Right kidney (tissue), 1 donor: ENCODE data around the gene ZSWIM4.
A peak's percentile ranks its signal among the peaks of the same experiment; 100 is the strongest.

ENCODE experiments used
- DNase-seq: peaks from one replicate; pipeline ENCODE4 v3.0.0-alpha.2; 2016

ZSWIM4 gene

GRCh38 chr19:13875824-13876223 lies 80.6 kb downstream of the ZSWIM4 start:
- DNase-seq, result no peak

GRCh38 chr19:13876834-13877233 lies 81.6 kb downstream of the ZSWIM4 start, which contains the start of gene NANOS3:
Gene NANOS3, plus strand, starts transcription at chr19:13877134. Its CDS starts 115 bp downstream, at chr19:13877249.
- no peak for DNase-seq

- no peak for DNase-seq
These were observed 82.1 kb downstream of the ZSWIM4 start for GRCh38 chr19:13877303-13877702.

- DNase-seq, result peak; percentile 88
These were observed 85.1 kb downstream of the ZSWIM4 start for GRCh38 chr19:13880059-13881043.

- peak; percentile 63 for DNase-seq
These were observed 86.0 kb downstream of the ZSWIM4 start for GRCh38 chr19:13881251-13881691.
